Measurements from ENCODE around the gene PPP6R3. TPM values are rescaled to one million over a fixed set of nuclear protein-coding genes. Genes with fewer than 3 reads are reported as not detected.

Gene PPP6R3
- total and polyA plus RNA-seq, 10 of the 15 experiments (the other 5 are each of a cell fraction or from before 2014, with no cell fraction given): 12.4 to 123 (median 74.1) TPM

GRCh38 chr11:68420171-68420570 lies 40.4 kb upstream of the PPP6R3 start (continued):
- TF ChIP-seq REST (IDR thresholded peaks at IDR 0.05; ENCODE audit: low read depth, low read length) (no peak), IKZF1 (conservative IDR thresholded peaks at IDR 0.05) (no peak), IKZF2 (IDR thresholded peaks at IDR 0.05) (no peak), CHD4 (IDR thresholded peaks at IDR 0.05) (no peak), SMC3 (IDR thresholded peaks at IDR 0.05; ENCODE audit: borderline replicate concordance, low read length) (no peak), FOXM1 (IDR thresholded peaks at IDR 0.05; ENCODE audit: low read depth, low read length) (no peak)

- FAIRE-seq (no peak), DNase-seq (ENCODE audit: low read depth, low spot score) (no peak), ATAC-seq (no peak)
- Histone ChIP-seq H3K79me2 (ENCODE audit: control insufficient read depth, insufficient read depth, low read length) (no peaks in the 10 kb centered on the region), H3K9me3 (replicated peaks; ENCODE audit: control insufficient read depth, insufficient read depth, low read length) (peaks cover under 1% of the 10 kb centered on the region; the same call in 2 of the 3 replicates), H3K4me2 (ENCODE audit: control insufficient read depth, insufficient read depth) (no peak overlapping the region), H3K36me3 (ENCODE audit: control insufficient read depth in 2 of 2, insufficient read depth in 2 of 2, low read length in 1 of 2) (peaks cover 8 to 24% of the 10 kb centered on the region in 2 experiments; a peak in 3 of 4 replicates), H3K4me1 (ENCODE audit: control insufficient read depth, insufficient read depth, low read length) (no peaks in the 10 kb centered on the region), H3K27me3 (replicated peaks in 1 of 2; ENCODE audit: control insufficient read depth in 2 of 2, insufficient read depth in 2 of 2, low read length in 1 of 2) (no peaks in the 10 kb centered on the region), H3K4me3 (no peak overlapping the region), H3K27ac (ENCODE audit: control insufficient read depth, insufficient read depth) (no peak overlapping the region), H4K20me1 (ENCODE audit: control insufficient read depth, insufficient read depth) (no peaks in the 10 kb centered on the region), H3K9ac (ENCODE audit: control insufficient read depth, insufficient read depth, low read length) (no peak overlapping the region), H2AFZ (ENCODE audit: control insufficient read depth, low read depth, low read length) (no peak overlapping the region)
- 89% methylated on average over 17 of the region's 21 CpGs for WGBS (ENCODE audit: insufficient coverage, insufficient replicate concordance, low lambda C conversion rate, missing lambda C conversion rate)
- intact Hi-C loops (cut with micrococcal nuclease; ENCODE audit: unreplicated experiment): no loop called here
- POLR2A ChIA-PET: no interaction called here
- in situ Hi-C loops (cut with MboI): no loop called here
- BruUV-seq (replicated peaks): no TSS peak
- CTCF ChIA-PET: no interaction called here
- SMC1A ChIA-PET (ENCODE audit: uncharacterized antibody, unreplicated experiment): no interaction called here
- no peak for TF ChIP-seq E4F1 (IDR thresholded peaks at IDR 0.05; ENCODE audit: borderline replicate concordance, partially characterized antibody)
- RAD21 ChIA-PET (ENCODE audit: unreplicated experiment): no interaction called here
Measured at GRCh38 chr11:68423481-68423880, 37.1 kb upstream of the PPP6R3 start.
